Stimulated activated CD4-positive, alpha-beta T cell treated with anti-CD3 and anti-CD28 coated beads, Interleukin-1b, Interleukin-23, amount 100 ng/mL, for 1 hour (primary cell): Measurements from ENCODE around the gene GMDS.

ENCODE experiments used
- DNase-seq, 2 donors: peaks; one replicate each; pipeline ENCODE4 v3.0.0-alpha.2; 2020; ENCODE audit warnings: low read depth in 2 of 2

The GMDS gene

GRCh38 chr6:1651362-1651761, 594.0 kb downstream of the GMDS start:
- no peak for DNase-seq

- DNase-seq: no peak
Measured at GRCh38 chr6:1645466-1646185, 599.8 kb downstream of the GMDS start.

GRCh38 chr6:1644516-1645060, 600.8 kb downstream of the GMDS start:
- no peak for DNase-seq

GRCh38 chr6:1643830-1644445, 601.5 kb downstream of the GMDS start:
- DNase-seq: no peak

- DNase-seq: no peak
Measured at GRCh38 chr6:1643111-1643510, 602.3 kb downstream of the GMDS start.

- no peak for DNase-seq
Measured at GRCh38 chr6:1641343-1641885, 604.0 kb downstream of the GMDS start.

- no peak for DNase-seq
Measured at GRCh38 chr6:1640476-1640875, 604.9 kb downstream of the GMDS start.

GRCh38 chr6:1639430-1639829, 606.0 kb downstream of the GMDS start:
- DNase-seq: no peak

GRCh38 chr6:1636971-1637871, 608.2 kb downstream of the GMDS start:
- DNase-seq: no peak

GRCh38 chr6:1636272-1636825, 609.1 kb downstream of the GMDS start:
- no peak for DNase-seq

GRCh38 chr6:1635305-1636010, 609.9 kb downstream of the GMDS start:
- DNase-seq: no peak

- DNase-seq: no peak
Measured at GRCh38 chr6:1634081-1634480, 611.3 kb downstream of the GMDS start.

- no peak for DNase-seq
Measured at GRCh38 chr6:1633366-1634021, 611.9 kb downstream of the GMDS start.

GRCh38 chr6:1631251-1631650, 614.2 kb downstream of the GMDS start:
- no peak for DNase-seq

GRCh38 chr6:1630771-1631217, 614.6 kb downstream of the GMDS start:
- no peak for DNase-seq

- DNase-seq: no peak
Measured at GRCh38 chr6:1630212-1630770, 615.1 kb downstream of the GMDS start.

- DNase-seq: no peak
Measured at GRCh38 chr6:1629316-1629715, 616.1 kb downstream of the GMDS start.

GRCh38 chr6:1627827-1628560, 617.4 kb downstream of the GMDS start:
- no peak for DNase-seq

- no peak for DNase-seq
Measured at GRCh38 chr6:1626481-1626880, 618.9 kb downstream of the GMDS start.
